T-helper 1 cell (primary cell): Measurements from ENCODE around the gene HNRNPA0.

ENCODE experiments used
- DNase-seq, 5 donors: peaks; one replicate each; pipeline ENCODE4 v3.0.0-alpha.2; 2012 to 2020

The HNRNPA0 gene

DNA sequence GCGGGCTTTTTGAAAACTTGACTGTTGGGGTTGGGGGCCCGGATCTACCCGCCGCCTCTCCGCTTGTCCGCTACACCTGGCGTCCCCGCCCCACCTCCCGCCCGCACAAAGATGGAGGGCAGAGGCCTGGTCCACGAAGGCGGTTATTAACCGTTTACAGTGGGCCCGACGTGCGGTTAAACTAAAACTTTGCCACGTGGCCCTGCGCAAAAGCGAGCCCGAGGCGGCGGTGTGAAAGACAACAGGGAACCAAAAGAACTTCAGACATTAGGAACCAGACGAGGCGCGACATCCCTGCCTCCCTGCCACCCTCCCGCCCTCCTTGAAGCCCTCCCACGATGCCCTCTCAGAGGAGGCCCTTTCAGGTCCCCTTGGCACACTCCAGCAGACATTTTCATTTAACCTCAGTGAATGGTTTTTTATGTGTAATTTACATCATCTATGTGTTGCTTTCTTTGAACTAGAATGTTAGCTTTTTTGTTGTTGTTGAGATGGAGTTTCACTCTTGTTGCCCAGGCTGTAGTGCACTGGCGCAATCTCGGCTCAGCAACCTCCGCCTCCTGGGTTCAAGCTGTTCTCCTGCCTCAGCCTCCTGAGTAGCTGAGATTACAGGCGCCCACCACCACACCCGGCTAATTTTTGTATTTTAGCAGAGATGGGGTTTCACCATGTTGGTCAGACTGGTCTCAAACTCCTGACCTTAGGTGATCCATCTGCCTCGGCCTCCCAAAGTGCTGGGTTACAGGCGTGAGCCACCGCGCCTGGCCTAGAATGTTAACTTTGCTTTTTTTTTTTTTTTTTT, 999 bp upstream of the HNRNPA0 start:
- no peak for DNase-seq

DNA sequence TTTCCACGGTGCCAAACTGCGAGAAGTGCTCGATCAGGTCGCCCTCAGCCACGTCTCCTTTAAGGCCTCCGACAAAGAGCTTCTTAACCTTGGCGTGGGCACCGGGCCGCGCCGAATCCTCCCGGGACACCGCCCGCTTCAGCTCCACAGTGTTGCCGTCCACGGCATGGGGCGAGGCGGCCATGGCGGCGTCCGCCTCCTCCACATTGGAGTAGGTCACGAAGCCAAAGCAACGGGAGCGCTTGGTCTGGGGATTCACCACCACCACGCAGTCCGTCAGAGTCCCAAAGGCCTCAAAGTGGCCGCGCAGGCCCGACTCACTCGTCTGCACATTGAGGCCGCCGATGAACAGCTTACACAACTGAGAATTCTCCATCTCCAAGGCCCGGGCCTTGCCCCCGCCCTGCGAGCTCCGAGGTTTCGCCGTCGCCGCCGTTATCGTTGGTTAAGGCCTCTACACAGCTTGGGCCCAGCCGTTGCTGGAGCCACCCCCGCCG, 424 bp downstream of the HNRNPA0 start:
- no peak for DNase-seq

DNA sequence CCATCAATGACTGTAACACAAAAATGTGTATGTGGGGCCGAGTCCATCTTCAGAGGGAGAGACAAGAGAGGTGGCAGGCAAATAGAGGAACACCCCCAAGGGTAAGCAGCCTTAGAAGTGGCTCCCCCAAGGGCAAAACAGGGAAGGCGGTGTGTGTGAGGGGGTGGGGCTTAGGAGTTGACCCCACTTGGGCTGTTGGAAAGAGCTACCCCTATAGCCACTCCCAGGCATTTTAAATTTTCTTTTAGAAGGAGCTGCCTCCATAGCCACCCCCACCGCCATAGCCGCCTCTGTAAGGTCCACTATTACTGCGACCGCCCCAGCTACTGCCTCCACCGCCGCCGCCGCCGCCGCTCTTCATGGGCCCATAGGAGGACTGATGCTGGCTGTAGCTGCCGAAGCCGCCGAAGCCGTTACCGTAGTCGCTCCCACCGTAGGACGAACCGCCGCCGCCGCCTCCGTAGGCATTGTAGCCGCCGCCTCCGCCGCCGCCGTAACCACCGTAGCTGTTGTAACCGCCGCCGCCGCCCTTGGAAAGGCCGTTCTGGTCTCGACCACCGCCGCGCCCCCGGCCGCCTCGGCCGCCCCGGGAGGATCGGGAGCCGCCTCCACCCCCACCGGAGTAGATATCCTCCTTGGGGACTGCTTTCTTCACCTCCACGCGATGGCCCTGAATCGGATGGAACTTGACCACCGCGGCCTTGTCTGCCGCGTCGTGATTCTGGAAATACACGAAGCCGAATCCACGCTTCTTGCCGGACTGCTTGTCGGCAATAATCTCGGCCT, 1.1 kb downstream of the HNRNPA0 start:
- peak; percentile 20 to 43 (median 38) for DNase-seq

DNA sequence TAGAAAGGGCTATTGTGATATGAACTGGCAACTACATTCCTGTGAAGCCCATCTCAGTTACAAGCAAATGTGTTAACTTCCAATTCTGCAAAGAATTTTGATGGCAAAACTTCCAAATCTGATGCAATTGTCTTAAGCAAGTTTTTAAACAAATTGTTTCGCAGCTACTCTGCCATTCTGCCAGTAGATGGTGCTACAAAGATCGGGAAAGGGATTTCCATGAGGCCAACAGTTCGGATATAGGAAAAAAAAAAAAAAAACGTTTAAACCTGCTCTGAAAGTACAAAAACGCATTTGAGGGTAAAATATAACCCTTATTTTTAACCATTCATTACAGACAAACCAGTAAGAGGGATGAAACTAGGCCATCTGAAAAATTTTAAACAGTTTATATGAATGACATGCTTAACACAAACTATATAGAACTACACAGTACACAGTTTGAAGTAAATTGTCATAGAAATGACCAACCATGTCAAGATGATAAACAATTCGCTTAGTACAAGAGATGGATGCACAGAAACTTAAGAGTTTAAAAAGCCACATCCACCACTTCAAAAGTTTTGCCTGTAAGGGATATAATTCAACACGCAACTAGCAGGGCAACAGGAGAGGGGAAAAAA, 2.2 kb downstream of the HNRNPA0 start:
- peak in 1 of 5 donors; percentile 42 for DNase-seq

- DNase-seq = no peak
Observed at GRCh38 chr5:137750436-137750835, 3.7 kb downstream of the HNRNPA0 start.

DNA sequence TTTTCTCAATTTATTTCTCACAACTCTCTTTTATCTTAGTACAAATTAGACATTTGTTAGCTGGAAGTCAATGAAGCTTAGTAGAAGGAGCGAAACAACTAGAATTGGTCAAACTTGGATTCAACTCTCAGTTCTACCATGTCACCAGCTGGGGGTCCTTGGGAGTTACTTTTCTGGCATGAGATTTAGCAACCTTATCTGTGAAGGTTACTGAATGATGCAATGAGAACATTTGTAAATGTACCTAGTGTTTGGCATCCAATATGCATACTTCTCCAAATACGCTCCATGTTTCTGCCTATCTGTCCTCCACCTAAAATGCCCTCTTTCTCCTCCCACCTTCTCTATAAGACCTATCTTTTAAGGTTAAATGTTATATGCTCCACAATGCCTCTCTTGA, 6.3 kb downstream of the HNRNPA0 start:
- no peak for DNase-seq

DNA sequence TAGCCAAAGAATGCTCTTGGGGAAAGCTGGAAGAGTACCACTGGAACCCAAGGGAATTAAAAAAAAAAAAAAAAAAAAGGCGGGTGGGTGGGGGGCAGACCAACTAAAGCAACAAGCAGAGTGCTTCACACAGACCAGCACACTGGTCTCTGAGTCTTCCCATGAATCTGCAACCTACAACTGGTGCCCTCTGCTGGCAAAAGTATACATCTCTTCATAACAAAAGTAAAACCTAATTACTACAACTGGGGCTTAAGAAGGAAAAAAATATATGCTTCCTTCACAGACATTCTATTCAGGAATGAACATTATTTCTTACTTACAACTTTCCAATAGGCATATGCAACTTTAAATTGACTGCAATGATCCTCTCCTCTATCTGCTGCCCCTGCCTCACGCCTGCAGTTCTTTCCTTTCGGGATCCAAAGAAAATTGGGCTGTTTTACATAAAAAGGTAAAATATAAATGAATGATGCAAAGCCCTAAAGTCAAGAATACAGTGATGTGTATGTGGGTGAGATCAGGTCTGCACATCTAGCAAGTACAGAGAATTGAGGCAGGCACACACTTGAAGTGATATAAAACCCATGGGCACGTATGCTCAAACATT, 11.0 kb downstream of the HNRNPA0 start:
- peak in 4 of 5 donors; percentile 45 to 67 (median 52) for DNase-seq

- DNase-seq = no peak
Observed at GRCh38 chr5:137741718-137742117, 12.4 kb downstream of the HNRNPA0 start.

GRCh38 chr5:137739737-137740136, 14.4 kb downstream of the HNRNPA0 start:
- DNase-seq = no peak

DNA sequence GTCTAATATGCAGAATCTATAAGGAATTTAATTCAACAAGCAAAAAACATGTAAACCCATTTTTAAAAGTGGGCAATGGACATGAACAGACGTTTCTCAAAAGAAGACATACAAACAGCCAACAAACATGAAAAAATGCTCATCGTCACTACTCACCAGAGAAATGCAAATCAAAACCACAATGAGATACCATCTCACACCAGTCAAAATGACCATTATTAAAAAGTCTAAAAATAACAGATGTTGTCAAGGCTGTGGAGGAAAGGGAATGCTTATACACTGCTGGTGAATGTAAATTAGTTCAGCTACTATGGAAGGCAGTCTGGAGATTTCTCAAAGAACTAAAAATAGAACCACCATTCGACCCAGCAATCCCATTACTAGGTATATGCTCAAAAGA, 15.2 kb downstream of the HNRNPA0 start:
- DNase-seq = no peak

GRCh38 chr5:137737349-137738131, 16.6 kb downstream of the HNRNPA0 start:
- peak in 1 of 5 donors; percentile 16 for DNase-seq

DNA sequence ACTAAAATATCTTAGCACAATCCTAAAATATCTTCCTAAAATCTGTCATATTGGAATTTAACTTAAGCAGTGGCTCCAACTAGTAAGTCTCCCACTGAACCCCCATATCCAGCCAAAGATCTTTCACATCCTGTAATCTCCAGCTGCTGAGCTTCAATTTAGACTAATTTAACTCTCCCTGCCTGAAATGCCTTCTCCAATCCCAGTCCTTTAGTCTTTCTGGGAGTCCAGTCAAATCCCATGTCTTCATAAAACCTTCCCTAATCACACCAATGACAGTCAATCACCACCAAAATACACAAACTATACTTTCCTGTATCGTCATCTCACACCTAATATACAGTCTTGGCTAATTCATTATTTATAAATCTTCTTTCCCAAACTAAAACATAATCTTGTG, 17.7 kb downstream of the HNRNPA0 start:
- DNase-seq = no peak

- DNase-seq = peak in 3 of 5 donors; percentile 4 to 38 (median 11)
Observed at GRCh38 chr5:137735555-137736284, 18.4 kb downstream of the HNRNPA0 start, which contains the start of gene KLHL3. KLHL3 (minus strand) TSS chr5:137736089; CDS start chr5:137735646, 443 bp downstream.

DNA sequence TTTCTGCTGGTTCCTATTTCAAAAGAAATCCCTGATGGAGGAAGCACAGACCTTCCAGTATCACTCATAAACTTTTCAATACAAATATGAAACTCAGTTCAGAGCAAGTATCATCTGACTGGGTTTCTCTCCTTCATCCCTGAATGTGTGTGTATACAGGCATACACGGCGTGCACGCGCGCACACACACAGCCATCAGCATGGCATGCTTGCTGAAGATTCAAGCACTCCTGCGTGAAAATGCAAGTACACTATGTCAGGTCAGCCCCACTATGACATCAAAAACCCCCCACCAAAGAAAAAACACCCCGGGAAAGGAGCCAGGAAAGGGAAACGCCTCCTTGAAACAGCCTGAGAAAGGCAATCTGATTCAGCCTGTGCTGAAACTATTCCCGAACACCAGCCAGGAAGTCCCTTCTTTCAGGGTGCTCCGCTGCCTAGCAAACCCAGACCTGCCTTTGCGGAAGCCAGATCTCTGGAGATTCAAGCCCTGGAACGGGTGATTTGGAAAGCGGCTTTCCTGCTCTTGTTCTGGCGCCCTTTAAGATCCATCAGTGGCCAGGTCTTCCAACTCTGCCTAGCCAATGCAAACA, 19.1 kb downstream of the HNRNPA0 start:
- DNase-seq = peak in 1 of 5 donors; percentile 9

GRCh38 chr5:137734331-137734730, 19.8 kb downstream of the HNRNPA0 start:
- no peak for DNase-seq

- no peak for DNase-seq
Observed at GRCh38 chr5:137733922-137734321, 20.2 kb downstream of the HNRNPA0 start.

DNA sequence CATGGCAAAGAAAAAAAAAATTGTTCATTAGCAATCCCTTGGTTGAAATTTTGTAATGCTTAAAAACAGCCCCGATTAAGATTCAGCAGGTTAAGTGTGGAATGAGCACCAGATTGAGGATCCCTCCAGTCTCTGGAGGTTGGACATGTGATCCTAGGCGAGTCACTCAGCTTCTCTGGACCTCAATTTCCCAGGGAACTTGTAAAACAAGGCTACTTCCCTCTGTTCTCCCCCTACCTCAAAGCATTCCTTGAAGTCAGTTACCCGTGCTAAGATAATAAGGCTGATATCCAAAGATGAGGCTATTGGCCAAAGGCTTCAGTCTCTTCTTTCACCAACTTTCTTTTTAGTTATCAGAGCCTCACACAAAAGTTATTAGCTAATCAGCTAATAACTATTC, 21.2 kb downstream of the HNRNPA0 start:
- DNase-seq = no peak

DNA sequence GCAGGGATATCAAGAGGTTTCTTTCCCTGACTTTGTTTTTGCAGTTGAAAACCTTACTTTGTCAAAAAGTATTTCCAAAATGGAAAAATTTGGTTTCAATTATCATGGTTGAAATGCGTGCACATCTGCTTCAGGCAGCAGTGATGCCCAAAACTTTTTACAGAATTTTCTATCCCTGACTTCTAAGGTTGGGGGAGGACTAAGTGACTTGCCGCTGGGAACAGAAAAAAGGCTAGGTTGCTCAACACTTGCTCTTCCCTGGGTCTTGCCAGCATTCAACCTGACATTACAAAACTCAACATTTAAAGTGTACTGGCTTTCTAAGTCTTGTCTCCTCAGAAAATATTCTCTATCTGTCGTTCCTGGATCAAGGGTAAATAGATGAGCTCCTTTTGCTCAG, 23.0 kb downstream of the HNRNPA0 start:
- no peak for DNase-seq

- no peak for DNase-seq
Observed at GRCh38 chr5:137730336-137730735, 23.8 kb downstream of the HNRNPA0 start.

GRCh38 chr5:137728048-137728447, 26.1 kb downstream of the HNRNPA0 start:
- no peak for DNase-seq

- DNase-seq = no peak
Observed at GRCh38 chr5:137727623-137728022, 26.5 kb downstream of the HNRNPA0 start.
